Measurements from ENCODE around the gene SFR1.

SFR1 gene

DNA sequence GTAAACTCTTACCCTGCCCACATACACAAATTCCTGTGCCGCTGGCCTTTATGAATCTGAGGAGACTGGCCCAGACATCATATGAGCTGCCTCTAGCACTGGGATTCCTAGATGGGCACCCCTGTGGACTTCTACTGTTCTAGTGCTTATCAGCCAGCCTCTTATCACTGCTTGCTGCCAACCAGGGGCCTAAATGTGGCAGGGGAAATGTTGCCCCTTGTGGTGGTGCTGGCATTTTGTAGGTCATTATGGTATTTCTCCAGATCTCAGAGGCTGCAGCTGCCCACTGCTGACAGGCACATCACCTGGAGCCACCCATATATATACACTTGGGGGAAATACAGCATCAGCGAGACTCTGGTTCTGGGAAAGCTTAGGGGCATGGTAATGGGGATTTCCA, 5.4 kb downstream of the SFR1 start:
- no peak for DNase-seq (ENCODE audit: low read depth, low spot score)
- peak; percentile 6 for TF ChIP-seq CTCF (IDR thresholded peaks at IDR 0.05; ENCODE audit: low read depth, low read length)
- H3K4me3 ChIP-seq (ENCODE audit: low read depth, low read length): no peak overlapping the region
- in situ Hi-C loops (cut with HindIII; ENCODE audit: low sequenced_read_pairs): no loop called here

DNA sequence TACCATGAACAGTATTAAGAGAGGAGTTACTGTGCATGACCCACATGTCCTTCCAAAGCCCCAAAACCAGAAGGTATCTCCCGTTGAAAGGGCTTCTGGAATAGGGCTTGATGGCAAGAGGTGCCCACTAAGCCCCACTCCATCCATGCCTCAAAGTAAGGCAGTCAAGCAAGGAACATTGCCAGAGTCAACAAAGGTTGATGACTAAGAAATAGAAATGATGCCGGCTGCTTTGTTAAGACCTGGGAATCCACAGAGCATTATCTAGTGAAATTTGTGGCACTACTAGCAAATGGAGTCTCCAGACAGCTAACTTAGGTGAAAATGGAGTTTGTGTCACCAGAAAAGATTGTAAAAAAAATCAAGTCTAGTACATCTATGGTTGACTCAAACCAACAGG, 6.2 kb downstream of the SFR1 start:
- H3K4me3 ChIP-seq (ENCODE audit: low read depth, low read length): no peak overlapping the region
- no peak for TF ChIP-seq CTCF (IDR thresholded peaks at IDR 0.05; ENCODE audit: low read depth, low read length)
- DNase-seq (ENCODE audit: low read depth, low spot score): peak; percentile 59
- in situ Hi-C loops (cut with HindIII; ENCODE audit: low sequenced_read_pairs): no loop called here

GRCh38 chr10:104130041-104130440, 8.1 kb downstream of the SFR1 start:
- in situ Hi-C loops (cut with HindIII; ENCODE audit: low sequenced_read_pairs): no loop called here
- H3K4me3 ChIP-seq (ENCODE audit: low read depth, low read length): no peak overlapping the region
- TF ChIP-seq CTCF (IDR thresholded peaks at IDR 0.05; ENCODE audit: low read depth, low read length): no peak
- no peak for DNase-seq (ENCODE audit: low read depth, low spot score)

DNA sequence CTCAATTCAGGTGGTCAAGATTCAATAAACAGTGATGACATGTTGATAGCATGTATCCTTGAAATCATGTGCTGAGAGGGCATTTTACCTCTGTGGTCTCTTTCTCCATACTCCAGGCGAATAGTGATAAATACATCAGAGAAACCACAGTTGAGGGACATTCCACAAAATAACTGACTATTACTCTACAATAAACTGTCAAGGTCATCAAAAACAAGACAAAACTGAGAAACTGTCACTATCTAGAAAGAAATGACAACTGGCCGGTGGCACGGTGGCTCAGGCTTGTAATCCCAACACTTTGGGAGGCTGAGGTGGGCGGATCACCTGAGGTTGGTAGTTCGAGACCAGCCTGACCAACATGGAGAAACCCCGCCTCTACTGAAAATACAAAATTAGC, 16.2 kb downstream of the SFR1 start:
- H3K4me3 ChIP-seq (ENCODE audit: low read depth, low read length): no peak overlapping the region
- in situ Hi-C loops (cut with HindIII; ENCODE audit: low sequenced_read_pairs): no loop called here
- no peak for DNase-seq (ENCODE audit: low read depth, low spot score)

GRCh38 chr10:104139221-104139620, 17.2 kb downstream of the SFR1 start:
- peak; percentile 57 for TF ChIP-seq CTCF (IDR thresholded peaks at IDR 0.05; ENCODE audit: low read depth, low read length)
- no peak overlapping the region for H3K4me3 ChIP-seq (ENCODE audit: low read depth, low read length)
- in situ Hi-C loops (cut with HindIII; ENCODE audit: low sequenced_read_pairs): no loop called here
- DNase-seq (ENCODE audit: low read depth, low spot score): no peak

More for the DNA sequence above, 16.2 kb downstream of the SFR1 start:
- no peak for TF ChIP-seq CTCF (IDR thresholded peaks at IDR 0.05; ENCODE audit: low read depth, low read length)

DNA sequence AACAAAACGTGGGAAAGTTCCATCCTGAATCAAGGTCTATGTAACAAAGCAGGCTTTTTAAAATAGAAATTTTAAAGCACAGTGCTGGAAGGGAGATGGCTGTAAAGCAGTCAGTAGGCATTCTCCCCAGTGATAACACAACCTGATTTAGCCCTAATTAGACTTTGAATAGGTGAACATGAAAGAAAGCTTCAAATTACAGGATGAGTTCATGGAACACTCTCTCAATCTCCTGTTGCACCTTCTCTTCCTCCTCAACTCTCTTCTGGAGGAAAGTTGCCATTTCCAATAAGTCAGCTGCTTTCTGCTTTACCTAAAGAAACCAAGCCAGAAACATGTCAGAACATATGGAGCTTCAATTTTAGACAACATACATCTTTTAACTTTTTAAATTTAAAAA, 20.1 kb downstream of the SFR1 start:
- H3K4me3 ChIP-seq (ENCODE audit: low read depth, low read length): no peak overlapping the region
- TF ChIP-seq CTCF (IDR thresholded peaks at IDR 0.05; ENCODE audit: low read depth, low read length): no peak
- no peak for DNase-seq (ENCODE audit: low read depth, low spot score)
- in situ Hi-C loops (cut with HindIII; ENCODE audit: low sequenced_read_pairs): no loop called here

DNA sequence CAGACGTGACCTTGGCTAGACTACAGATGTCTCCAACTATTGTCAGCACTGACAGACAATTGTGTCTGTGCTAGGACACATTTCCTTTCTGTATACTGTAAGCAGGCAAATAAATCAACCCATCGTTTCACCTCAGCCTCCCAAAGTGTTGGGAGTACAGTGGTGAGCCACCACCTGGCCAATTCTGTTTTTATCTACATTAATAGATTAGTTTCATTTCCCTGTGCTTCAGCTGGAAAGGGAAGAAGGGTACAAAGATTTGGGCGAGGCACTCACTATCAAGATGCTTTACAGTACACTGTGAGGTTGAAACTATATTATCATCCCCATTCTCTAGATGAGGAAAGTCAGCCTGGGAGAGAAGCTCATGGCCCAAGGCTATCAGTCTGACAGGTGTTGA, 21.9 kb downstream of the SFR1 start:
- H3K4me3 ChIP-seq (ENCODE audit: low read depth, low read length): no peak overlapping the region
- in situ Hi-C loops (cut with HindIII; ENCODE audit: low sequenced_read_pairs): no loop called here
- no peak for TF ChIP-seq CTCF (IDR thresholded peaks at IDR 0.05; ENCODE audit: low read depth, low read length)
- DNase-seq (ENCODE audit: low read depth, low spot score): no peak
